IMR-90 (cell line): ENCODE data around the gene SMAD7. TPM values are rescaled to one million over a fixed set of nuclear protein-coding genes. Genes with fewer than 3 reads are reported as not detected.

Source experiments
- ATAC-seq: fragments of 200-7000 bp; cut with Tn5 transposase; 2 replicates; pipeline ENCODE4 v1.9.1; 2020; ENCODE audit warnings: low read depth, mild to moderate bottlenecking, moderate library complexity
- BruUV-seq: library from RNA; stranded (reverse); fragments of 400-500 nt; replicated peaks from 2 replicates; lab custom pipeline; 2021; lab: Mats Ljungman, UMichigan
- CTCF ChIA-PET: fragments of 300-600 bp; formaldehyde crosslinking; extraction: SDS; loops from one replicate; lab custom pipeline; 2021; ENCODE audit warnings: antibody characterized with exemption; lab: Yijun Ruan, JAX
- POLR2A ChIA-PET: fragments of 300-600 bp; sonication (Branson Sonifier 250); formaldehyde crosslinking; loops from one replicate; lab custom pipeline; 2022; ENCODE audit warnings: antibody characterized with exemption; ENCODE audit not compliant: unreplicated experiment; lab: Charles Lee
- DNase-seq: peaks from one replicate; pipeline ENCODE4 v3.0.0; 2013
- H2AFZ ChIP-seq: replicated peaks from 2 replicates; pipeline ENCODE3; 2013; ENCODE audit warnings: low read length, mild to moderate bottlenecking; ENCODE audit not compliant: poor library complexity
- H2AK5ac ChIP-seq: 2 replicates; pipeline ENCODE4 v1.6.1; 2013; ENCODE audit warnings: low read depth, low read length, inconsistent platforms
- H2AK9ac ChIP-seq: replicated peaks from 2 replicates; pipeline ENCODE3; 2013; ENCODE audit warnings: mild to moderate bottlenecking, low read depth, low read length, moderate library complexity; ENCODE audit not compliant: poor library complexity
- H2BK120ac ChIP-seq: 2 replicates; pipeline ENCODE4 v1.6.1; 2013; ENCODE audit warnings: low read depth, low read length, inconsistent platforms
- H2BK15ac ChIP-seq: 3 replicates; pipeline ENCODE4 v1.6.1; 2013; ENCODE audit warnings: low read depth, low read length, inconsistent platforms
- H2BK20ac ChIP-seq: 2 replicates; pipeline ENCODE4 v1.6.1; 2013; ENCODE audit warnings: low read depth, mild to moderate bottlenecking, inconsistent platforms, low read length, moderate library complexity
- H2BK5ac ChIP-seq: 2 replicates; pipeline ENCODE4 v1.6.1; 2013; ENCODE audit warnings: mild to moderate bottlenecking, low read depth, low read length, inconsistent platforms; ENCODE audit not compliant: poor library complexity, severe bottlenecking
- H3K14ac ChIP-seq: replicated peaks from 2 replicates; pipeline ENCODE4 v1.6.1; 2013; ENCODE audit warnings: low read depth, low read length, inconsistent platforms
- H3K18ac ChIP-seq: 2 replicates; pipeline ENCODE4 v1.6.1; 2013; ENCODE audit warnings: low read depth, low read length, control low read depth
- H3K23ac ChIP-seq: 2 replicates; pipeline ENCODE4 v1.6.1; 2013; ENCODE audit warnings: low read depth, low read length, inconsistent platforms
- H3K27ac ChIP-seq: 2 replicates; pipeline ENCODE4 v1.5.1; 2013; ENCODE audit warnings: mild to moderate bottlenecking, control low read depth, low read length; ENCODE audit not compliant: insufficient read depth
- H3K27me3 ChIP-seq: 2 replicates; pipeline ENCODE4 v1.6.1; 2013; ENCODE audit warnings: low read length; ENCODE audit not compliant: control insufficient read depth, insufficient read depth
- H3K36me3 ChIP-seq: 2 replicates; pipeline ENCODE4 v1.6.1; 2013; ENCODE audit warnings: low read length, mixed read lengths; ENCODE audit not compliant: control insufficient read depth, insufficient read depth
- H3K4ac ChIP-seq: 2 replicates; pipeline ENCODE4 v1.6.1; 2013; ENCODE audit warnings: low read depth, low read length, inconsistent platforms
- H3K4me1 ChIP-seq: 2 replicates; pipeline ENCODE4 v1.6.1; 2013; ENCODE audit warnings: low read length, mixed read lengths; ENCODE audit not compliant: control insufficient read depth, insufficient read depth
- H3K4me2 ChIP-seq: 2 replicates; pipeline ENCODE4 v1.6.1; 2013; ENCODE audit warnings: low read depth, mild to moderate bottlenecking, control low read depth, low read length, moderate library complexity
- H3K4me3 ChIP-seq: 2 replicates; pipeline ENCODE4 v1.5.1; 2013; ENCODE audit warnings: low read depth, mild to moderate bottlenecking, control low read depth, low read length, moderate library complexity; ENCODE audit not compliant: insufficient read depth
- H3K56ac ChIP-seq: 2 replicates; pipeline ENCODE4 v1.6.1; 2013; ENCODE audit warnings: low read length, inconsistent platforms; ENCODE audit not compliant: insufficient read depth; ENCODE audit errors: extremely low read depth
- H3K79me1 ChIP-seq, 2 experiments: 2 replicates each; pipeline ENCODE4 v1.6.1; 2013; ENCODE audit warnings: low read length in 2 of 2, inconsistent platforms in 1 of 2, low read depth in 1 of 2
- H3K9ac ChIP-seq: 2 replicates; pipeline ENCODE4 v1.6.1; 2013; ENCODE audit warnings: low read depth, low read length, control low read depth
- H3K9me1 ChIP-seq: 2 replicates; pipeline ENCODE4 v1.6.1; 2013; ENCODE audit warnings: low read length, inconsistent platforms; ENCODE audit not compliant: insufficient read depth
- H3K9me3 ChIP-seq: 2 replicates; pipeline ENCODE4 v1.6.1; 2013; ENCODE audit warnings: low read length; ENCODE audit not compliant: control insufficient read depth, insufficient read depth
- H4K20me1 ChIP-seq: 2 replicates; pipeline ENCODE4 v1.6.1; 2013; ENCODE audit warnings: low read length, inconsistent platforms; ENCODE audit not compliant: insufficient read depth
- H4K5ac ChIP-seq: 2 replicates; pipeline ENCODE4 v1.6.1; 2013; ENCODE audit warnings: mild to moderate bottlenecking, low read depth, low read length, control low read depth
- H4K8ac ChIP-seq, 2 experiments: 2 replicates each; pipeline ENCODE4 v1.6.1; 2013; ENCODE audit warnings: low read depth in 2 of 2, low read length in 2 of 2, control low read depth in 1 of 2, inconsistent platforms in 1 of 2
- H4K91ac ChIP-seq: 2 replicates; pipeline ENCODE4 v1.6.1; 2013; ENCODE audit warnings: low read depth, low read length, inconsistent platforms; ENCODE audit not compliant: insufficient read depth
- BHLHE40 ChIP-seq: fragments of 150-350 bp; IDR thresholded peaks from 2 replicates; pipeline ENCODE4 v1.6.1; 2016; ENCODE audit warnings: mild to moderate bottlenecking, low read depth, low read length
- CHD1 ChIP-seq: IDR thresholded peaks from 2 replicates; pipeline ENCODE4 v1.6.1; 2012; ENCODE audit warnings: low read depth, low read length, improper control_type of control experiment
- MAFK ChIP-seq: IDR thresholded peaks from 2 replicates; pipeline ENCODE4 v1.6.1; 2012; ENCODE audit warnings: low read depth, low read length, improper control_type of control experiment
- MXI1 ChIP-seq: IDR thresholded peaks from 2 replicates; pipeline ENCODE4 v1.6.1; 2012; ENCODE audit warnings: low read depth, mild to moderate bottlenecking, low read length, moderate library complexity, borderline replicate concordance
- RAD21 ChIP-seq: IDR thresholded peaks from 2 replicates; pipeline ENCODE4 v1.6.1; 2012; ENCODE audit warnings: low read length, improper control_type of control experiment
- RCOR1 ChIP-seq: IDR thresholded peaks from 2 replicates; pipeline ENCODE4 v1.6.1; 2012; ENCODE audit warnings: mild to moderate bottlenecking, low read length, improper control_type of control experiment; ENCODE audit not compliant: insufficient replicate concordance
- SMC3 ChIP-seq: fragments of 150-350 bp; IDR thresholded peaks from 2 replicates; pipeline ENCODE4 v1.6.1; 2016; ENCODE audit warnings: low read depth, mild to moderate bottlenecking, antibody characterized with exemption, low read length, moderate library complexity
- WGBS, 2 experiments: methylation state at CpG; one replicate each; pipeline versions ENCODE4 v1.1.5 to v1.1.7; 2013; ENCODE audit warnings: missing lambda C conversion rate in 2 of 2; ENCODE audit not compliant: insufficient read length in 1 of 2; ENCODE audit errors: extremely low coverage in 2 of 2; 5-methylcytosine and 5-hydroxymethylcytosine counted together
- dilution Hi-C: fragments of 300-500 bp; cut with HindIII; formaldehyde crosslinking; loops from one replicate; pipeline ENCODE4 v1.14.3; 2018; ENCODE audit warnings: low sequenced_read_pairs; ENCODE audit not compliant: unreplicated experiment
- in situ Hi-C: fragments of 300-500 bp; cut with MboI; formaldehyde crosslinking; loops from 3 replicates; pipeline ENCODE4 v1.14.3; 2019; ENCODE audit warnings: low sequenced_read_pairs, inconsistent platforms, mixed read lengths
- intact Hi-C: fragments of 100-400 bp; cut with micrococcal nuclease; formaldehyde crosslinking; loops from 2 replicates; pipeline ENCODE4 v1.10.0; 2022
- polyA plus RNA-seq, 3 experiments: library from polyadenylated mRNA; depleted of rRNA; stranded (reverse); fragments of >200 nt; gene quantifications; 2 replicates each; pipeline ENCODE4 v1.2.3, GENCODE V29; 2012; ENCODE audit warnings: low replicate concordance in 1 of 3
- total RNA-seq: library from RNA; depleted of rRNA; stranded (reverse); fragments of >200 nt; gene quantifications from 2 replicates; pipeline ENCODE4 v1.2.3, GENCODE V29; 2012

Gene SMAD7
- total and polyA plus RNA-seq, 2 of the 4 experiments (the other 2 are of a cell fraction), result 15.8 to 17.6 TPM

DNA sequence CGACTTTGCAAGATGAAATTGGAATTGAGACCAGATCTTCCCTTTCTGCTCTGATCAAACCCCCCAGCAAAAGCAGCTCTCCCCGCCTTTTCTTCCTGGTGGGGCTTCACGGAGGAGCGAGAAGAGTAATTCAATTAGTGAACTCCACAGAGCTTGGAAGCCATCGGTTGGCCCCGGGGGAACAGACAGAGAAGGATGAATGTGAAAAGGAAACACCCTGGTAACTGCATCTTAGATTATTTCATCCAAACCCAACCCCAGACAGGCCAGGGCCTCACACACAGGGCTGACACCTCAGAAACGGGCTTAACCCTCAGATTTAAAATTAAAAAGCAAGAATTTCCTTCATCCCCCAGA lies 18.3 kb downstream of the SMAD7 start:
- H3K9ac ChIP-seq, result peak overlapping the region; percentile 40; the same call in 1 of the 2 replicates
- TF ChIP-seq RAD21, result no peak
- TF ChIP-seq BHLHE40, result no peak
- TF ChIP-seq SMC3, result no peak
- TF ChIP-seq CHD1, result no peak
- TF ChIP-seq MAFK, result no peak
- no peak for TF ChIP-seq MXI1
- no peak for TF ChIP-seq RCOR1
- peak overlapping the region; percentile 34 for H3K14ac ChIP-seq
- no CpG with 5 or more reads among the region's 7 CpGs for WGBS, 2 experiments
- peaks cover 10% of the 10 kb centered on the region for H3K36me3 ChIP-seq
- peak overlapping the region; percentile 17; the same call in 1 of the 2 replicates for H3K18ac ChIP-seq
- H3K23ac ChIP-seq, result peak overlapping the region; percentile 88
- peak overlapping the region; percentile 70 for H2AK9ac ChIP-seq
- peak overlapping the region; percentile 66; the same call in 1 of the 2 replicates for H3K56ac ChIP-seq
- dilution Hi-C loops (no loop called here), in situ Hi-C loops (loop anchor here (25.0 kb wide), 1 partner anchor 395 kb away; the partner anchor contains the start of gene CTIF), intact Hi-C loops (no loop called here)
- ChIA-PET POLR2A (no interaction called here), CTCF (no interaction called here)
- peak overlapping the region; percentile 83 for H4K91ac ChIP-seq
- peak overlapping the region; percentile 56 for H2BK5ac ChIP-seq
- BruUV-seq, result no TSS peak
- peaks cover 94% of the 10 kb centered on the region for H4K20me1 ChIP-seq
- H4K5ac ChIP-seq, result no peak overlapping the region; the same call in 1 of the 2 replicates
- peak overlapping the region; percentile 61 for H3K4me2 ChIP-seq
- DNase-seq (no peak), ATAC-seq (no peak)
- peak overlapping the region; percentile 82 for H2AK5ac ChIP-seq
- peak overlapping the region; percentile 84; the same call in 2 of the 3 replicates for H2BK15ac ChIP-seq
- H3K27me3 ChIP-seq, result no peaks in the 10 kb centered on the region
- no peak overlapping the region for H3K4me3 ChIP-seq
- peak overlapping the region; percentile 82 for H3K4ac ChIP-seq
- peaks cover 64% of the 10 kb centered on the region for H3K4me1 ChIP-seq
- H3K79me1 ChIP-seq, result peaks cover 2 to 95% of the 10 kb centered on the region in 2 experiments; a peak in 3 of 4 replicates
- H2BK20ac ChIP-seq, result peak overlapping the region; percentile 53
- H2AFZ ChIP-seq, result peak overlapping the region; percentile 2
- H4K8ac ChIP-seq, result peak overlapping the region; percentile 11 to 65
- H2BK120ac ChIP-seq, result peak overlapping the region; percentile 78
- peak overlapping the region; percentile 34 for H3K27ac ChIP-seq
- H3K9me3 ChIP-seq, result no peaks in the 10 kb centered on the region
- peaks cover 54% of the 10 kb centered on the region for H3K9me1 ChIP-seq
